Measurements from ENCODE around the gene OPRL1. TPM values are rescaled to one million over a fixed set of nuclear protein-coding genes. Genes with fewer than 3 reads are reported as not detected.
A peak's percentile ranks its signal among the peaks of the same experiment; 100 is the strongest.

Gene OPRL1
- polyA plus RNA-seq, 3 donors = 7.0 to 9.0 (median 8.8) TPM

- WGBS (ENCODE audit: insufficient coverage) = 87% methylated on average over 25 of the region's 26 CpGs
- no peaks in the 10 kb centered on the region for H3K4me1 Mint-ChIP-seq
- Histone ChIP-seq H3K9me3 (replicated peaks in 1 of 2; ENCODE audit: control insufficient read depth in 1 of 2, insufficient read depth in 1 of 2, low read length in 2 of 2) (peaks cover 12 to 26% of the 10 kb centered on the region in 2 donors), H3K36me3 (replicated peaks in 1 of 2; ENCODE audit: control insufficient read depth in 1 of 2, insufficient read depth in 2 of 2, low read length in 2 of 2) (no peaks in the 10 kb centered on the region), H3K9ac (ENCODE audit: insufficient read depth, low read length, poor library complexity, severe bottlenecking) (no peak overlapping the region), H3K4me3 (replicated peaks in 1 of 3; ENCODE audit: low read depth in 2 of 3, low read length in 3 of 3) (no peak overlapping the region), H3K27ac (ENCODE audit: low read depth in 1 of 2, low read length in 2 of 2) (no peak overlapping the region), H3K27me3 (ENCODE audit: control insufficient read depth in 2 of 2, insufficient read depth in 2 of 2, low read length in 2 of 2) (no peaks in the 10 kb centered on the region), H3K79me2 (ENCODE audit: insufficient read depth, low read length) (no peaks in the 10 kb centered on the region), H4K20me1 (ENCODE audit: insufficient read depth, low read length) (no peaks in the 10 kb centered on the region), H2AFZ (ENCODE audit: insufficient read depth, low read depth, low read length, poor library complexity, severe bottlenecking) (no peak overlapping the region), H3K4me2 (replicated peaks; ENCODE audit: extremely low read depth, low read length, poor library complexity, severe bottlenecking) (no peak overlapping the region), H3K4me1 (ENCODE audit: control insufficient read depth in 1 of 2, insufficient read depth in 2 of 2, low read length in 2 of 2) (no peaks in the 10 kb centered on the region)
- peaks cover 0 to 7% (median 0%) of the 10 kb centered on the region in 3 donors for H3K27me3 Mint-ChIP-seq (ENCODE audit: low read depth in 3 of 3)
- intact Hi-C loops (cut with micrococcal nuclease) = no loop called here
- no peak for TF ChIP-seq CTCF (IDR thresholded peaks at IDR 0.05)
- peak overlapping the region in 1 of 7 donors; percentile 25 for H3K27ac Mint-ChIP-seq
- peaks cover 10 to 28% (median 13%) of the 10 kb centered on the region in 7 donors for H3K9me3 Mint-ChIP-seq
- H3K4me3 Mint-ChIP-seq = no peak overlapping the region
- H3K36me3 Mint-ChIP-seq = no peaks in the 10 kb centered on the region
- no peak for DNase-seq
Observed at GRCh38 chr20:64149809-64150560, 70.1 kb downstream of the OPRL1 start.

Small RNA genes lying within 50 kb of the gene (small RNA-seq; reads per million reads assigned to genes)
- gene AL355803.1 (ENCODE audit: insufficient read length, low read depth) (not detected), gene MIR6813 (ENCODE audit: insufficient read length, low read depth) (1.9 reads per million)

Other genes starting within 250 kb of the OPRL1 start
- gene ZBTB46, start 248.8 kb upstream of the OPRL1 start, polyA plus RNA-seq = 1 to 10 TPM in 1 of 3 donors, under 1 TPM in 2; 0.07 to 2.3 (median 0.37) TPM
- not detected for gene ABHD16B, start 218.6 kb upstream of the OPRL1 start, polyA plus RNA-seq
- 100 to 1,000 TPM; 137 to 167 (median 144) TPM for gene TPD52L2, start 214.8 kb upstream of the OPRL1 start, polyA plus RNA-seq
- gene DNAJC5, start 185.0 kb upstream of the OPRL1 start, polyA plus RNA-seq = 10 to 100 TPM in 1 of 3 donors, 1 to 10 TPM in 2; 5.9 to 44.4 (median 7.4) TPM
- gene UCKL1, start 123.7 kb upstream of the OPRL1 start, polyA plus RNA-seq = 10 to 100 TPM; 10.9 to 65.8 (median 14.5) TPM
- 1 to 10 TPM in 1 of 3 donors, under 1 TPM in 1, not detected in 1; 0.10 to 2.6 TPM for gene ZNF512B, start 110.2 kb upstream of the OPRL1 start, polyA plus RNA-seq
- gene SAMD10, start 100.4 kb upstream of the OPRL1 start, polyA plus RNA-seq = 1 to 10 TPM in 1 of 3 donors, under 1 TPM in 2; 0.34 to 2.4 (median 0.67) TPM
- gene PRPF6, start 99.0 kb upstream of the OPRL1 start, polyA plus RNA-seq = 10 to 100 TPM; 29.1 to 47.7 (median 34.5) TPM
- under 1 TPM in 1 of 3 donors, not detected in 2; 0.20 TPM for gene C20orf204, start 43.9 kb upstream of the OPRL1 start, polyA plus RNA-seq
- gene SOX18, start 30.4 kb upstream of the OPRL1 start, polyA plus RNA-seq = not detected
- 10 to 100 TPM; 15.7 to 24.3 (median 16.0) TPM for gene TCEA2, start 16.9 kb upstream of the OPRL1 start, polyA plus RNA-seq
- 100 to 1,000 TPM; 235 to 280 (median 244) TPM for gene RGS19, start 564 bp upstream of the OPRL1 start, polyA plus RNA-seq
- under 1 TPM; 0.61 to 0.86 (median 0.64) TPM for gene LKAAEAR1, start 4.3 kb downstream of the OPRL1 start, polyA plus RNA-seq
- gene NPBWR2, start 27.5 kb downstream of the OPRL1 start, polyA plus RNA-seq = not detected
- gene MYT1, start 84.4 kb downstream of the OPRL1 start, polyA plus RNA-seq = not detected
- 10 to 100 TPM; 26.5 to 49.1 (median 27.6) TPM for gene PCMTD2, start 175.7 kb downstream of the OPRL1 start, polyA plus RNA-seq

All from CD14-positive monocyte (primary cell).